HG02763 (cell line): Measurements from ENCODE around the gene ITPKB.

Experiments used
- ATAC-seq: cut with Tn5 transposase; IDR thresholded peaks from one replicate; pipeline ENCODE4 v1.9.1; 2021; ENCODE audit warnings: mild to moderate bottlenecking, moderate library complexity; ENCODE audit not compliant: unreplicated experiment

ITPKB gene

GRCh38 chr1:226670073-226670472 is 69.0 kb downstream of the ITPKB start:
- no peak for ATAC-seq

- no peak for ATAC-seq
Measured at GRCh38 chr1:226668173-226668560, 70.9 kb downstream of the ITPKB start.

- ATAC-seq = no peak
Measured at GRCh38 chr1:226666692-226667091, 72.4 kb downstream of the ITPKB start.

DNA sequence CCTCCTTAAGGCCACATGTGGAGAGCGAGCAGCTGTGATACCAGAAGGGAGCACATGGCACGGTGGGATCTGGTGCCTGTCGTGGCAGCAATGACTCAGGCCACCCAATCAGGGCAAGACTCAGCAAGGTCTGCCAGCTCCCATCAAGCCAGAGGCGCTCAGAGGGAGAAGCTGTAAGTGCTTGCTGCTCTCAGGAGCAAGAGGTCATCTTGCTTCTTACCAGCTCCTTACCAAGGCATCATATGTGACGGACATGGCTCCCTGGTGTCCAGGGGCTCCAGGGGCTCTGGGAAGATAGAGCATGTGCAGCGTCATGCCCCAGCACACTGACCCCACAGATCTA is 72.9 kb downstream of the ITPKB start:
- ATAC-seq = no peak

DNA sequence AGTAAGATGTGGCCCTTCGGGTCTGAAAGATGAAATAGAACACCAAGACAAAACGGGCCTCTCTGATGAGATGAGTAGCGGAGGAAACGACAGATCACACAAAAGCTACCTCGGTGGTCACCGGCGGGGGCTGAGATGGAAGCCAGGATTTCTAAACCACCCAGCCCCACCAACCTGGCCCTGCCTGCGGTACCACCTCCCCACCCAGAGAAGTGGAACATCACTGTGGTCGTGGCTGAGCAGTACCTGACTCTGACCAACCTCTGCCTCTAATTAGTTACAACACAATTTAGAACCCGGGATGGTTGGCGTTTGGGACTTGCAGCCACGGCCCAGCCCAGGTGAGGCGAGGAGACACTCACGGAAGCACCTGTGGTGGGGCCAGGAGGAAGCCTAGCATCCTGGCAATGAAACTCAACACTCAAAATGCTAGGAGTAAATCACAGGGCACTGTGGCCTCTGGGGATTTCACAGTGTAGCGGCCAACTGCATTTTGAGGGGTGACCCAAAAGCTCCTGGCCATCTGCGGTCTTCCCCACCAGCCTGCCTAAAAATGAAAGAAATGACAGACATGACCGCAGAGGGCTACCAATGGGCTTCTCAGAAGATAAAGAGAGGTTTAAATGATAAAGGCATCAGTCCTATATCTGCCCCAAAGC is 73.4 kb downstream of the ITPKB start:
- no peak for ATAC-seq

DNA sequence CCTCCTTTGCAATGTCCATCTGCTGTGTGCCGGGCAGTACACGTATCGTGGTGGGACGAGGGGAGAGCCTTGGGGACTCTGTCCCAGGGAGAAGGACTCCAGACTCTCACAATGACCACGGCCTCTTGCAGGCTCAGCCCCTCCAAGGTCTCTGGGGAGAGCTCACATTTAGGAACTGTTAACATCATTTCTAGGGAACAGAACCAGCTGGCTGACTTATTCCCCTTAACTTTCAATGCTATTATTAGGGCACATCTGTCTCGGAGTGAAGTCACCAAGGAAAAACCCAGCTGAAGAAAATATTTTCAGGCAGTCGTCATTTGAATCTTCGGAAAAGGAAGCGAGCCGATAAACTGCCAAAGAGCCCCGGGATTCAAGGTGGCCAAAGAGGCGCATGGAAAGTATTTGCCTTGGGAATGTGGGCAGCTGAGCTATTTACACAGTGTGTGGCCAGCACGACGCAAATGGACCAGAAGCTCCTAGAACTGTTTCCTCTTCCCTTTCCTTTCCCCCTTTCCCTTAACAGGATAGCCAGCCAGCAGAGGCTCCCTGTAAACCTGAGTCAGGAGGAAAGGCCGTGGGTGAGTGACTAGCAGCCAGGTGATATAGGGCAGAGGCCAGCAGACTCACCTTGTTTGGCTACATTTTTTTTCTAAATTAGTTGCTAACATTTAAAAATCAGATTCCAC is 74.5 kb downstream of the ITPKB start:
- ATAC-seq = no peak

DNA sequence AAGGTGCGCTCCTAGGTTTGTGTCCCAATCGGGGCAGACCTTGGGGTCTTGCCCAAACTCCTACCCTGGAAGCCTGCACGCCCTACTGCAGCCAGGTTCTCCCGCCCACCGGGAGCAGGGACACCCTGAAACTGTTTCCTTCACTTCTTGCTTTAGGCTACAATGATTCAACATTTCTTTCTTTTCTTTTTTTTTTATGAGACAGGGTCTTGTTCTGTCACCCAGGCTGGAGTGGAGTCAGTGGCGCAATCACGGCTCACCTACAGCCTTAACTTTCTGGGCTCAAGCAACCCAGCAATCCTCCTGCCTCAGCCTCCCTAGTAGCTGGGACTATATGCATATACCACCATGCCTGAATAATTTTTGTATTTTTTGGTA is 75.8 kb downstream of the ITPKB start:
- ATAC-seq = no peak

DNA sequence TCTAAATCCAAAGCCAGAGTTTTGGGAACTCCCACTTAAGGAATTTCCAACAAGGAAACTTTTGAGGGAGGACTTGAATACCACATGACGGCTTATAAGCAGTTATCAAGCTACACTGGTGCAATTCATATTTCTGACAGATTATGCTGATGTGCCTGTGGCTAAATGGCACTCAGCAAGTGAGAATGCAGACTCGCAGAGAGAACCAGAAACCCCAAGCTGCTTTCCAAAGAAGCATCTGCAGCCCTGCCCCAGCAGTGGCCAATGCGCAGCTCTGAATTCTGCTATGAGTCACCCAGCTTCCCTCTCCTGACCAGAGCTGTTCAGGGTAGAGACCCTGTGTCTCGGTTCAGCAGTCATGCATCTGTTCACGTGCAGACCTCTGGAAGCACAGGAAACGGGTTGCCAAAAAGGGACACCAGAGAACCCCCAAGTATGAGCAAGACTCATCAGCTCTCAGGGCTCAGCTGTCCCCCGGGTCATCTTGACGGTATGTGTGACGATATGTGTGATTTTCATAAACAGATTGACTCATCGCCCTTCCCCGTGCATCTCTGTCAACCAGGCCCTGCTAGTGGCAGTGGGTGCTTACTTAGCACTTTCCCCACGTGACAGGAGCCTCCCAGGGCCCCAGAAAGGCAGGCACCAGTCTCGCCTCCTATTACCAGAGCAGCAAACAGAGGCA is 76.3 kb downstream of the ITPKB start:
- peak; percentile 94 for ATAC-seq

- ATAC-seq = no peak
Measured at GRCh38 chr1:226661965-226662364, 77.1 kb downstream of the ITPKB start.

GRCh38 chr1:226661271-226661670 is 77.8 kb downstream of the ITPKB start:
- no peak for ATAC-seq

GRCh38 chr1:226660410-226661182 is 78.5 kb downstream of the ITPKB start:
- ATAC-seq = no peak

- ATAC-seq = no peak
Measured at GRCh38 chr1:226659641-226660040, 79.4 kb downstream of the ITPKB start.

- ATAC-seq = no peak
Measured at GRCh38 chr1:226659136-226659535, 79.9 kb downstream of the ITPKB start.

DNA sequence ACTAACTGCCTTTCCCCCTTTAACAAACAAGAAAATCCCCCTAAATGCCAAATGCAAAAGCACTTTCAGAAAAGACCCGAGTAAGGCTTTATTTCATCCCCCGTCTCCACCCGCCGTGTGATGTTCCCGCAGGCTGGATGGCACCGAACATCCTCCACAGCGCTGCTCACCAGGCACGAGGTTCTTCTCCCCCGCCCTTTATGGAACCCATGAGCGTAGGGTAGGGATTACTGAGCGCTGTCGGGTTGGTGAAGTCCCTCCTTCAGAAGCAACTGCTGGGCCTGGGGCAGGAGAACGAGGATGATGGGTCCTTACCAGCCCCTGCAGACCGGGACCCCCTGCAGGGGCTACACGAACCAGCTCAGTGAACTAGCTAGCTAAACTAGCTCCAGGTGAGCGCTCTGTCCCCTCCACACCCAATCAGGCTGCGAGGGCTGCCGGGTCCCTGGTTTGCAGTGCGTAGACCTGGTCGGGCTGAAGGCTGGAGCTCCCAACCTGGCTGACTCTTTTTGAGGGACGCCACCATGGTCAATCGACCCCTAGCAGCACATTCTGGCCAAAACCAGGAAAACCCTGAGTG is 80.4 kb downstream of the ITPKB start:
- ATAC-seq = no peak

DNA sequence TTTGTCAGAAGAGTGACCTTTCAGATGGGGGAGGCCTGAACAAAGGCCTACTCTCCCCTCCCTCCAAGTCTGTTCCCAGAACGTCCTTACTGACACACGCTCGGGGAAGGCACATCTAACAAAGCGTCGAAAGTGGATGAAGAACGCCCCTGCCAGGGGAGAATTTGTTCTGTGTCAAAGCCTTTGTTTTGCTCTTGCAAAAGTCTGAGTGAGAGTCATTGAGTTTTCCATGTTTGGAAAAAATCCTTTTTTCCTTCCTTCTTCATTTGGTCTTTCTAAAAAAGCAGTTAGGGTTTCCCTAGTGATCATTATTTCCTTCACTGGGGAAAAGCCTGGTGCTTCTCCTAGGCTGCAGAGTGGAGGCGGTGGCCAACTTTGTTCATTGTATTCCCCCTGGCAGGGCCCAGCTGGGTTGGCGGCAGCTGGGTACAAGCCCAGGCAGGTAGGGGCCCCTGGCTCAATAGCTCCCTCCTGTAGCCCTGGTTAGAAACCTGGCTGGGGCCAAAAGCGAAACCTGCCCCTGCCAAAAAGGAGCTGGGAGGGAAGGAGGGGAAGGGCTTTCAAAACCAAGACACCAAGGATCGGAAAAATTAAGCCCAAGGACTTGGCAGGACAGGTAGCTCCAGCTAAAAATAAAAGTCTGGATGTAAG is 81.1 kb downstream of the ITPKB start:
- ATAC-seq = no peak

- ATAC-seq = no peak
Measured at GRCh38 chr1:226656601-226657277, 82.3 kb downstream of the ITPKB start.

DNA sequence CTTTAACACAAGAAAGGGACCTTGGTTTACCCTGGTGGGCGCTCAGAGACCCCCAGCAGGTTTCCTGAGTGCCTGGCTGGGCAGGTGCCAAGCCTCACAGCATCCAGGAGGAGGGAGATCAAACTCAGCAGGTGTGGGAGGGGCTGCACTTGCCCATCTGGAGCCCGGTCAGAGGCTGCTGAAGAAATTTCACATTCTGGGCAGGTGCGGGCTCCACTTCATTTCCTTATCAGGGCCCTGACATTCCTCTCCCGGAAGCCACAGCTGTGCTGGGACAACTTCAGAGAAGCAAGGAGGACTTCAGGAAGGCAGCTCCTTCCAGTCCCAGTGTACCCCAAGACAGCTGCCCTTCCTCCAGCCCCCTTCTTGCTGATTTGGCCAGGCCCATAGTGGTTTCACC is 82.9 kb downstream of the ITPKB start:
- ATAC-seq = no peak

DNA sequence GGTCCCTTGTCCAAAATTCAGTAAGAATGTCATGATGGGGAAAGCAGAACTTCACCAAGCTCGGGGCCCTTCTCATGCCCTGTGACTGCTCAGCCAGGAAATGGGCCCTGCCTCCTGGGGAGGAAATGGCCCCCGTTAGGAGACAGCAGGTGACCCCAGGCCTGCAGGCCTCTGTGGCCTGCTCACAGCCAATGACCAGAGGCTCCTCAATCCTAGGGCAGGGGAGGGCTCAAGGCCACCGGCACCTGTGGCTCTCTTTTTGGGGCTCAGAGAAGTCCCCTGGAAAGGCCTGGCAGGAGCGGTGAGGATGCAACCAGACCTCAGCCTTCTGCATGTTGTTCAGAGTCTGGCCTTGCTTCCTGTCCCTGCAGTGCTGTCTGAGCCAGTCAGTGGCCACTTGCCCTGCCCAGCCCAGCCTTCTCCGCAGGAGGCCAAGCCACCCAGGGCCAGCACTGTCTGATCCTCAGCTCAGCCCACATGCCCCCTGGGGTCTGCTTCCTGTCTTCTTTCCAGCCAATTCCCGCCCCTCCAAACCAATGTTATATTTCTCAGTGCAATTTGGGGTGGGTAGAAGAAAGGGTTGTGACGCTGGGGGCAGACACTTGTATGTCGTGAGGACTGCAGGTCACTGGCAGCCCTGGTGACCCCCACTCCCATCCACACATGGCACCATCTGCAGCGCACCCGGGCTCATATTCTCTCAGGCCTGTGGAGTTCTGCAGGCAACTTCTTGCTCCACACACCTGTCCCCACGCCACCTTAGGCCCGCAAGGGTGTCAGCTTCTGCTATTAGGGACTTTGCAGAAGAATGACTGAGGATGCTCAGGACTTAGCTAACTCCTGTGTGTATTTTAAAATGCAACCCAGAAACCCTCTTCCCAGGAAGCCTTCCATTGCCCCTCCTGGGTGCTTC is 83.6 kb downstream of the ITPKB start:
- no peak for ATAC-seq

- no peak for ATAC-seq
Measured at GRCh38 chr1:226654668-226655055, 84.4 kb downstream of the ITPKB start.
